Measurements from ENCODE around the gene MAJIN.
"Not testable (repeated sequence)": the region's sequence is repeated elsewhere in the genome, so short reads cannot be mapped to it uniquely, and the experiment has no call there.

The MAJIN gene

DNA sequence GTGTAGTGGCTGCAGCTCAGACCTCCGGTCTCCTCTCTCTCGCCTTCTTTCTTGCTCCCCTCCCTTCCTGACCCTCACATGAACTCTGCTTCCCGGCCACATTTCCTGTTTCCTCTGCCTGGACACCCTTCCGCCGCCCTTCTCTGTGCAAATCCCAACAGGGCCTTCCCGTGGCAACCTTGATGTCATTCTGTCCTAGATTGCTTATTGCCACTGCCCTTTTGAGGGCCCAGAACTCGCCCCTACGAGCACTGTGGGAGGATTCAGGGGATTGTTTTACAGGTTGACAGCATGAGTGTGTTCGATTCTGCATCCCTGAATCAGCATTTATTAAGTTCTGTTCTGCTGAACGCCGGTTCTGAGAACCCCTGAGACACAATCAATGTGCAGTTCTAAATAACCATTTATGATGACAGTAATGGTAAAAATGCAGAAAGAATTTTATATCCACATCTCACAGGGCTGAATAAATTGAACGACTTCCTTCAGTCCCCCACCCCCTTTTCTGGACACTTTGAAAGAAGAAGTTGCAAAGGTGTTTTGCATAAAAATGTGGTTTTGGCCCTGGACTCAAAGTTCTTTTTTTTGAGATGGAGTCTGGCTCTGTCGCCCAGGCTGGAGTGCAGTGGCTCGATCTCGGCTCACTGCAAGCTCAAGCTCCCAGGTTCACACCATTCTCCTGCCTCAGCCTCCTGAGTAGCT lies 18.5 kb upstream of the MAJIN start:
- no peak for DNase-seq (ENCODE audit: low read depth)

DNA sequence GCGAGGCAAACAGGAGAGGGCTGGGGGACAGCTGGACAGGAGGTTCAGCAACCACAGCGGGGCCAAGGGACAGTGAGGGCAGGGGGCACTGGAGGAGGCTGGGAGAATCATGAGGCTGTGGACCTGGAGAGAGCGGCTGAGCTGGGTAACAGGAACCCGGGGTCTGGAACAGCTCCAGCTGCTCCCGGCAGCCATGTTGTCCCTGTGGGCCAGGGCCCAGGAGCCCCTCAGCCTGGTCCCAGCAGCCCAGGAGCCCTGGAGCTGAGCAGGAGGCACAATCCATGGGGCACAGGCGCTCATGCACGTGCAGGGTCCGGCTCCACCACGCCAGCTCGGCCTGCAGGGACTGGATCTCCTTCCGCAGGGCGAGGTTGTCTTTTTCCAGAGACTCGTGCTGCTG lies 17.5 kb upstream of the MAJIN start:
- no peak for DNase-seq (ENCODE audit: low read depth)

DNA sequence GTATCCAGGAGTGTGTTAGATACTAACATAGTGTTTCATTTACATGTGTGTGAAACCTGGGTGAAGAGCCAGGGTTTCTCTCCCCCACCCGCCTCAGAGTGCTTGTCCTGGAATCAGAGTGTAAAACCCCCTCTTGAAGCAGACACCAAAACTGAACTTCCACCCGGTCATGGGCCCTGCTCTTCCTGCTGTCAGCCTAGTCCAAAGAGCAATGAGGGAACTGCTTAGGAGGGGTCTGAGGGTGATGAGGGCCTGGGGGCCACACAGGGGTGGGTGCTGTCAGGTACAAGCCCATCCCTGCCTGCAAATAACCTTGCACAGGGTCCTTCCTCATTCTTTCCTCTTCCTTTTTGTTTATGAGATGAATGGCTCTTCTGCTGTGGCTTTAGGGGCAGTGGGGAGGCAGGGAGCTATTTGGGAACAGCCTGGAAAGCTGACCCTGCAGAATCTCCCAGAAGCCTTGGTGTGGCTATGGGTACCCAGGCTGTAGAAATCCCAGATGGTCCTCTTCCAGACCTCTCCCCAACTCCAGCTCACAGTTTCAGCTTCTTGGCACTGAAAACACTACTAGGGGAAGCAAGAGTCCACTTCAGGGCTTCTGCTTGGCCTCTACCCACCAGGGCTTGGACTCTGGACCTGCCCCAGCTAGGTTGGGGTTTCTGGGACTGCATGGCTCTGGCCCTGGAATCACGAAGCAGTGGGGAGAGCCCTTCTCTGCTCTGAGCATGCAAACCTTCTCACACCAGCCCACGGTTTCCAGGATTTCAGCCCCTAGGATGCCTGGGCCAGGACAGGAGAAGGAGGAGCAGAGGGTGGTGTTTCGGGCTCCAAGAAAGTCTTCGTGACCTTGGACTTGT lies 16.3 kb upstream of the MAJIN start:
- no peak for DNase-seq (ENCODE audit: low read depth)

DNA sequence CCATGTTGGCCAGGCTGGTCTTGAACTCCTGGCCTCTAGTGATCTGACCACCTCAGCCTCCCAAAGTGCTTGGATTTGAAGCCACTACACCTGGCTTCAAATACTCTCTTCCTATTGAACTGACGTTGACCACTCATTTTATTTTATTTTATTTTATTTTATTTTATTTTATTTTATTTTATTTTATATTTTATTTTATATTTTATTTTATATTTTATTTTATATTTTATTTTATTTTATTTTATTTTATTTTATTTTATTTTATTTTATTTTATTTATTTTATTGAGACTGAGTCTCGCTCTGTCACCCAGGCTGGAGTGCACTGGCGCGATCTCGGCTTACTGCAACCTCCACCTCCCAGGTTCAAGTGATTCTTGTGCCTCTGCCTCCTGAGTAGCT lies 11.4 kb upstream of the MAJIN start:
- DNase-seq (ENCODE audit: low read depth): not testable (repeated sequence)

DNA sequence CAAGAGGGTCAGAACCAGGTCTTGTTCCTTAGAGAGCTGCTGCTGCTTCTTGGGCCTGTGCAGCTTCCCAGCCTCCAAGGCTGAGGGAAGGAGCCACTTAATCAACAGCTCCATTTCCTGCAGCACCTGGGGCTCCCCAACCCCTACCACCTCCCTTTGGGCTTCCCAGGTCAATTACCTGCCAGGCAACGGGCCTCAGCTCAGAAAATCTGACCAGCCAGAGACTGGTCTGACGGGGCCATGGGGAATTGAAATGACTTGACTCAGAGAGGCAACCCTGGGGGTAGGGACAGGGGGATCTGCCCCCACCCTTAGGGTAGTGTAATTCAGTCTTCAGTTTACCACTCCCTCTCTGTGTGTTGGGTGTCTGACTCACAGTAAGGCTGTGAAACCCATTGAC lies 4.7 kb upstream of the MAJIN start:
- no peak for DNase-seq (ENCODE audit: low read depth)

DNA sequence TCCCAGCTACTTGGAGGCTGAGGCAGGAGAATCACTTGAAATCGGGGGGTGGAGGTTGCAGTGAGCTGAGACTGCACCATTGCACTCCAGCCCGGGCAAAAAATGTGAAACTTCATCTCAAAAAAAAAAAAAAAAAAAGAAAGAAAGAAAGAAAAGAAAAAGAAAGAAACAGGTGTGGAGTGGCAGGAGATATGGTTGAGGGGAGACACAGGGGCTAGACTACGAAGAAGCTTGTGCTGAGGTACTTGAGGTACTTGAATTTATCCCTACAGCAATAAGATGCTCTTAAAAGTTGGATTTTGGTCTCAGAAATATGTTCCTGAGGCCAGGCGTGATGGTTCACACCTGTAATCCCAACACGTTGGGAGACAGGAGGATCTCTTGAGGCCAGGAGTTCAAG lies 2.2 kb upstream of the MAJIN start:
- DNase-seq (ENCODE audit: low read depth): no peak

DNA sequence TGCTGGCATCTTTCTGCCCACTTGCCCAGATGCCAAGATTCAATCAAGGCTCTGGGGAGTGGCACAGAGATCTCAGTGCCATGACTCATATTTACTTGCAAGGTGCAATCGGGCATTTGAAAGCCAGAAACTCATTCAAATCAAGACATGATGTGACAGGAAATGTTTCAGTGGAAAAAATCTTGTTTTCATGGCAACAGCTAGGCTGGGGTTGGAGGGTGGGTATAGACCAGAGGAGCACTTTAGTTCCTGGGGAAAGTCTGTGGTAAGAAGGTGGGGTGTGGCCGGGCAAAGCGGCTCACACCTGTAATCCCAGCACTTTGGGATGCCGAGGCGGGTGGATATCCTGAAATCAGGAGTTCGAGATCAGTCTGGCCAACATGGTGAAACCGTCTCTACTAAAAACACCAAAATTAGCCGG lies 1.2 kb downstream of the MAJIN start:
- DNase-seq (ENCODE audit: low read depth): no peak

DNA sequence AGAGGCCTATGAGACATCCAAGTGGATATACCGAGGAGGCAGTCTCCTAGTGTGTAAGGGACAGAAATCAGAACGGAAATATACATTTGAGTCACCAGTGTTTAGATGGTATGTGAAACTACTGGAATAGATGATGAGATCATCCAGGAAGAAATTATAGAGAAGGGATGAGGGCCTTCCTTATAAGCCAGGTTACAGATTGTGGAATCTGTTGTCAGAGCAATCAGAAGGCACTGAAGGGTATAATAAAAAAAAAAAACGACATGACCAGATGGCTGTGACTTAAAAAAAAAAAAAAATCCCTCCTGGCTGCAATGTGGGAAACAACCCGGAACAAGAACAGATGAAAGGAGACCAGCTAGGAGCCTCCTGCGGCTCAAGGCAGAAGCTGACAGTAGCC lies 2.7 kb downstream of the MAJIN start:
- DNase-seq (ENCODE audit: low read depth): no peak

DNA sequence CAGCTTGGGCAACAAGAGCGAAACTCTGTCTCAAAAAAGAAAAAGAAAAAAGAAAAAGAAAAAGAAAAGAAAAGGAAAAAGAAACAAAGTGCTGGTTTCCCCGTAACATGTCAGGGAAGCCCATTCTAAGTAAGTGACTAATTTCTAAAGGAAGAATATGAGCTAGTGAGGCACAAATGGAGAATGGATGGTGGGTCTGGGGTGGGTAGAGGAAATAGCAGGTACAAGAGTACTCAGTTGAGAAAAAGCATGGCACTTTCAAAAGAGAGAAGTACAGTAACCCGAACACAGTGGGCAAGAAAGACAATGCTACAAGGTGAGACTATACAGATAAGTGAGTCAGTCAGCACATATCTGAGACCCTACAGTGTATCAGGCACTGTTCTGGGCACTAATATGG lies 4.5 kb downstream of the MAJIN start:
- no peak for DNase-seq (ENCODE audit: low read depth)

DNA sequence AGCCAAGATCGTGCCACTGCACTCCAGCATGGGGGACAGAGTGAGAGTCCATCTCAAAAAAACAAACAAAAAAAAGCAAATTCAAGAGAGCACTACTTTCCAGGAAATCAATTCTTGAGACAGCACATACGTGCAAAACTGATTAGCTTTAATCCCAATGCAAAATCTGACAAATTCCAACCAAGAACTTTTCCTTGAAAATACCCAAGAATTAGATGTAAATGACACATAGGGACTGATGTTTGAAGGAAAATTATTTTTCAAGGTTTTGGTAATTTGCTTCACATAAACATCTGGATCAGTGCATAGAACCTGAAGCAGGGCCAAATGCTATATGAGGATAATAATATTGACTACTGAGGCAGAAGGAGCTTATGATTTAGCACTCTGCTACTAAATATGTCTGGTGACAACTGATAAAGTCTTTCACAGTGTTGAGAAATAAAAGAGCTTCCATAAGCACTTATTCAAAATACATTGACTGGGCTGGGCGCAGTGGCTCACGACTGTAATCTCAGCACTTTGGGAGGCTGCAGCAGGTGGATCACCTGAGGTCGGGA lies 8.8 kb downstream of the MAJIN start:
- no peak for DNase-seq (ENCODE audit: low read depth)

DNA sequence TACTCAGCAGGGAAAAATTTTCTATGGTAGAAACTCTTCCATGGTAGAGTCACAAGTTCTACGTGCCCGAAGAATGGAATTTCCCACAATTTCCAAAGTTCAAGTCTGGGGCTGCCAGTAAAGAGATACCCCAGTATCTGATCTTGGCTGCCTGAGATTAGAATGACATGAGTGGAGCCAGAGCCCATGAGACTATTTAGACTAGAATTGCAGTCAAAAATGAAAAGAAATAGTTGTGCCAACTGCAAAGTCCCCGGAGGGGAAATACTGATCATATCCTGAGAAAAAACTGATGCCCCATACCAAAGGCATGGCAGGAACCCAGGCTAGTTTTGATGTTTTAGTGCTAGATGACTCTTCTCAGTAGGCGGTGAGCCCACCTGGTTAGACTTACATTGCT lies 11.2 kb downstream of the MAJIN start:
- DNase-seq (ENCODE audit: low read depth): no peak

DNA sequence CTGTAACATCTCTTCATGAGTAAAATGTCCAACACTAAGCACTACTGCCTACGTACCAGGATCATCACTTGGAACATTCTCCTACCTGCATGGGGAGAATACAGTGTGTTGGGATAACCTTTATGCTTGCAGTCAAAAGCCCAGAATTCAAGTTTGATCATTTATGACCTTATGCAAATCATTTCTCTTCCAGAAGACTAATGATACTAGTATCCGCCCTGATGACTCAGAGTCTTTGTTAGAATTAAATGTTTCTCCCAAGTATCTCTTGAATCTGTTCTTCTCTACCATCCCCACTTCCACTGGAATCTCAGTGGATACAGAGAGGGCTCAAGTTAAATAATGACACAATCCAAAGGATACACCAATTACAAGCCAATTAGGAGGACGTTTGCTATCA lies 12.4 kb downstream of the MAJIN start:
- DNase-seq (ENCODE audit: low read depth): no peak

DNA sequence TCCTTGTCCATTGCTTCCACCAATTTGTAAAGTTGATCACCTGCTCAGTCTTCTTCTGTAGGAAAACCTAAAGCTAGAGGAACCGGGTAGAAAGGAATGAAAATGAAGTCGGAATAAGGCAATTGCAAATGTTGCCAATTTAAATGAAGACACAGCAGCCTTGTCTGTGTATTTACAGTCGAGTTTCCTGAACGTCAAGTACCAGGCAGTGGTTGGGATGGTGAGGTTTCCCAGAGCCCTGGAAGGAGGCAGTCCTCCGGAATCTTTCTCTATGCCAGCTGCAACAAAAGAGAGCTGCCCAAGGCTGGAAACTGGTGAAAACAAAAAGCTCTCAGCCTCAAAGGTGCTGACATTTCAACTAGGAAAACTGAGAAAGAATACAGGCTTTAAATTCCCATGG lies 17.7 kb downstream of the MAJIN start:
- DNase-seq (ENCODE audit: low read depth): no peak

DNA sequence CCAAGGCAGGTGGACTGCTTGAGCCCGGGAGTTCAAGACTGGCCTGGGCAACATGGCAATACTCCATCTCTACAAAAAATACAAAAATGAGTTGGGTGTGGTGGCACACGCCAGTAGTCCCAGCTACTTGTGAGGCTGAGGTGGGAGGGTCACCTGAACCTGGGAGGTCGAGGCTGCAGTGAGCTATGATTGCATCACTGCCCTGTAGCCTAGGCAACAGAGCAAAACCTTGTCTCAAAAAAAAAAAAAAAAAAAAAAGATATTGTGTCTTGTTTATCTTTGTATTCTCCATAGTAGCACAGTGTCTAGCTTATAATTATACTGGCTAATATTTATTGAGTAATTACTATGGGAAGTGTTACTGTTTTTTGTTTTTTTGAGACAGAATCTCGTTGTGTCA lies 20.4 kb downstream of the MAJIN start:
- DNase-seq (ENCODE audit: low read depth): no peak

DNA sequence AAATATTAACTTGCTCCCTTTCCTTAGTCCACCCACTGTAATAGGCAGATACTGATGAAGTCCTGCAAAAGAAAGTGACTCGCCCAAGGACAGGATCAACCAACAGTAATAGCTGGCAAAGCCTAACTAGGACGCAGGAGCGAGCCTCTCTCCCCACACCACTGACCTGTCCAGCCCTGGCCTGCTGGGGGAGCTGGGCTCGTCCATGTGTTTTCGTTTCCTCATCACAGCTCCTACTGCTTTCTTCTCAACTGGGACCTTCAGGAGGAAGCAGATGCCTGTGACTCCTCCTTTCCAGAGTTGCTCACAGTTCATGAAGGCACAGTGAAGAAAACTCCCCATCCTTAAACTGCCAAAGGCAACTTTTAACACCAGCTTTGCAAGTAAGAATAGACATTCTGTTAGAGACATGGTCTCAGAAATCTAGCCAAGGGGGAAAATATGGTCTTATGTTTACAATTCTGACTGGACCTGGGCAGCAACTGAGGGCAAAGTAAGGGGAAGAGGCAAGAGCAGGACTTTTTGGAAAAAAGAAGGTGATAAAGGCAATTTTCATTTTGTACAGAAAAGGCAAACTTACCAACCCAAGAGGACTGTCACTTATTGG lies 24.6 kb downstream of the MAJIN start:
- no peak for DNase-seq (ENCODE audit: low read depth)

DNA sequence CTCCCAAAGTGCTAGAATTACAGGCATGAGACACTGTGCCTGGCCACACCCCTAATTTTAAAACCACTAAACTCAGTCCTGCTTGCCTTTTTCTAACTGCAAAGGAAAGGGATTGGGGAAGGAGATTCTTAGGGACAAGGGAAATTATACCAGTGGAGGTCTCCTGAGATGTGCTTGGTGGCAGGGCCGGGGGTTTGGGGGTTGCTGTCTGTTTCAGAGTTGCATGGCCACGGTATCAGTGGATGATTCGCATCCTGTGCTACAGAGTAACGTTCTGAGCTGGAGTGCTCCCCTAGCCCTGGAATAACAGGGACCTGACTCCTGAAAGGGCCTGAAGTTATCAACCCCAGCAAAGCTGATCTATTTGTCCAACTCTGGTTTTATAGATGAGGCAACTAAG lies 35.4 kb downstream of the MAJIN start:
- no peak for DNase-seq (ENCODE audit: low read depth)

DNA sequence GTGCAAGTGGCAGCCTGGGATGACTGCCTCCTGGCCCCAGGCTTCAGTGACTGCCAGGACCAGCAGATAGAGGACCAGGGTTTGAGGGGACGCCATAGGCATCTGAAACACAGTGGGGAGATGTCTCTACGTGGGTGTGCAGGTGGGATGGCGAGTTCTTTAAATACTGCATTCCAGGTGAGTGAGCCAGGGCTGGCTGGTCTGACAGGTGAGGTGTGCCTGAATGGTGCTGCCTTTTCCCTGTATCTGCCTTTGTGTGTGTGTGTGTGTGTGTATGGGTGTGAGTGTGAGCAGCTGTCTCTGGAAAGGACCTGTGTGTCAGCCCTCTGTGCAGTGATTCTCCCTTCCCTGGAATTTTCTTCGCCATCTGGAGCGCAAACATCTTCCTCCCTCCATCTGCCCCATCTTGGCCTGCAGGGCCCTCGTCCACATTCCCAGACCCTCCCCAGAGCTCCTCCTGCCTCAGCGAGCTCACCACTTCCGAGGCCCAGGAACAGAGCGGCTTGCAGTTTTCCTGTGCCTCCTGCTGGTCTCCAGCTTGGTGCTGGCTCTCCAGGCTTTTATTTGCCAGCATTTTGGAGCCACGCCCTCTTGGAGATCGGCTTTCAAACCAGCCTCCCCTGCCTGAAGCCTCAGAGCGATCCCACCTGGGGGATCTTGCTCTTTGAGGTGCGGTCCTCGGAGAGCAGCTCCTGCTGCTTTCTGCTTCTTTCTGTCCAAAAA lies 36.4 kb downstream of the MAJIN start, which contains the start of gene GPHA2:
Gene GPHA2 (minus strand): TSS at position 535 of the 723 bp plus-strand sequence. CDS start 433 bp downstream, at position 102.
- no peak for DNase-seq (ENCODE audit: low read depth)

DNA sequence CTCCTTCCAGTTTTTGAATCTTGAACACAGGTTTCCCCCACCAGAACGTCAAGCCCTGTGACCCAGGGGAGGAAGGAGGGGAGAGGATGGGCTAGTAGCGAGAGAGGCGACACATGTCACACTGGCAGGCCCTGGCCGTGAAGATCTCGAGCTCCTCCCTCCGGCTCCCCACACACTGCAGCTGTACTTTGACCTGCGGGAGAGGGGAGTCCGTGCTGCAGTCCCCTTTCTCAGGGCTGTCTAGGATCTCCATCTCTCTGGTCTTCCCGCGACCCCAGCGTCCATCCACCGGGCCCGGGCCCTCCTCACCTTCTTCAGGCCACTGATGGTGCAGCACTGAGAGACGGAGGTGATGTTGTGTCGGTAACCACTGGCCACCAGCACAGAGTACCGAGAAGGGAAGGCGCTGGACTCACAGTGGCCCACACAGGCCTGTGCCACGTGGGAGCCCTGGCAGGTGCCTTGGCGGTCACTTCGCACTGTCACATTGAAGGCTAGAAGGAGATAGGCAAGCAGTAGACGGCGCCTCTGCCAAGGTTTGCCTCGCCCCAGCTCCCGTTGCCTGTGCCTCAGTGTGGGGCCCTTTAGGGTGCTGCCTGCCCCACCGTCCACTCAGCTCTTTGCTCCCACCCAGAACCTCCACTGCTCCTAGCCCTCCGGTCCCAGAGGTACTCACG lies 37.1 kb downstream of the MAJIN start:
- DNase-seq (ENCODE audit: low read depth): no peak

DNA sequence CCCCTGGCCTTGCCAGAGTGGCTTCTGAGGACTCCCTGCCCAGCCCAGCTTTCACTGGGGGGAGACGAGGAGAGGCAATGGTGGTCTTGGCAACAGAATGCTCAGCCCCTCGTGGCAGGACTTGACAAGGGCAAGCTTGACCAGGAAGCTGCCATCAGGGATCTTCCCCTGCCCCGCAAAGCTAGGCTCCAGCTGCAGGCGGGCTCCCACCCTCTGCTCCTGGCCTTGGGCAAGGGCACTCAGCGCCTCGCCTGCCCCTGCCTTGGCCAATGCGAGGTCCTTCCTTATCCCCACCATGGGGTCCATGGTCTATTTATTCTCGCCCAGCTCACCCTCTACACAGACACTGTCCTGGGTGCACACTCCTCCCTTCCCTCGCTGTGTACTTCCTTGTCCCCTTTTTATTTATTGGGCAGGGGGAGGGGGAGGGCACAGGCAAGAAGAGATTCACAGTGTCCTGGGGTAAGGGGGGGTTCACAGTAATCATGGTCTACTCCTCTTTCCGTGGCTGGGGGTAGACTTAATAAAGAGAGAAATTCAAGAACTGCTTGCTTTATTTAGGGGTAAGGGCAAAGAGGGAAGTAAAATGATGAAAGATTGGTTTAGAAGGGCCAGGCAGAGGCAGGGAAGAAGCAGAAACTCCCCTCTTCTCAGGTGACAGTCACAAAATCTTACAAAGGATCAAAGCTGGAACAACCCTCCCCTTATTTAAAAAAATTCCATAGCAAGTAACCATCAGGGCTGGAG lies 37.8 kb downstream of the MAJIN start:
- DNase-seq (ENCODE audit: low read depth): no peak

DNA sequence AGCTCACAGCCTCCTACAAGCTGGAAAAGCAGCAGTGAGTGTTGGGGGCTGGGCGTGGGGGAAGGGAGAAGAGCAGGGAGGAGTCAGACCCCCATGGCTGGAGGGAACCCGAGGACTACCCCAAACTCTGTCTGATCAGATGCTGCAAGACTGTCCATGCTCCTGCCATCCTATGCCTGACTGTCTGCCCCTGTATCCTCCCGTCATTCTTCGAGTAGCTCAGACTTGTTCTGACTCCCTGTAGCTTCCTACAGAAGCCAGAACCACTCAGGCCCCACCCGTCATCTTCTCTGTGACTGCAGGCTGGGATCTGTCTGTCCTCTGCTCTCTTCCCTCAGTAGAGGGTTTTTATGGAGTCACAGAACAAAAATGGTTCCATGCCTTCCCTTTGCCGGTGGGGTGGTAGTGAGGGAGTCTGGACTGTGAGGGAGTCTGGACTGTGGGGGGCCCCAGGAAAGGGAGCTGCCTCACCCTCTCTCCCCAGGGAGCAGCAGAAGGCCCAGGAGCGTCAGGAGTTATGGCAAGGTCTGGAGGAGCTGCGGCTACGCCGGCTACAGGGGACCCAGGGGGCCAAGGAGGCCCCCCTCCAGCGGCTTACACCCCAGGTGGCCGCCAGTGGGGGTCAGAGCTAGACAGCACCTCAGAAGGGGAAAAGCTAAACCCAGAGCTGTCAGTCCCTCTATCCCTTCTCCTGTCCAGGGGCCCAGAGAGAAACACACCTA lies 38.5 kb downstream of the MAJIN start:
- DNase-seq (ENCODE audit: low read depth): no peak

All from fibroblast of gingiva (primary cell).